ENCODE results near the gene TRIM41. TPM values are rescaled to one million over a fixed set of nuclear protein-coding genes. Genes with fewer than 3 reads are reported as not detected.

Gene TRIM41
- total and polyA plus RNA-seq, 2 of the 13 experiments (the other 11 are each of a cell fraction or from before 2014, with no cell fraction given), result 10.2 to 16.7 TPM

GRCh38 chr5:181246276-181247049 is 23.4 kb downstream of the TRIM41 start (continued):
- TF ChIP-seq ZNF687 (CRISPR knock-in tag; IDR thresholded peaks at IDR 0.05), result peak; percentile 78
- TF ChIP-seq SMAD1 (CRISPR knock-in tag; IDR thresholded peaks at IDR 0.05; ENCODE audit: borderline replicate concordance, low read depth), result 0 out of 2 replicates have a peak, but pooled peaks have one; percentile 21
- no peak; the same call in 1 of the 2 replicates for TF ChIP-seq NAIF1 (CRISPR knock-in tag; IDR thresholded peaks at IDR 0.05; ENCODE audit: borderline replicate concordance)
- no peak for TF ChIP-seq TRIM24 (CRISPR knock-in tag; IDR thresholded peaks at IDR 0.05)
- no peak for TF ChIP-seq SRSF9 (IDR thresholded peaks at IDR 0.05; ENCODE audit: borderline replicate concordance, insufficient read depth, low read depth, low read length, poor library complexity, severe bottlenecking)
- TF ChIP-seq POGK (CRISPR knock-in tag; conservative IDR thresholded peaks at IDR 0.05), result no peak
- peak; percentile 73; the same call in 1 of the 2 replicates for TF ChIP-seq THAP11 (CRISPR knock-in tag; IDR thresholded peaks at IDR 0.05)
- no peak; the same call in 1 of the 2 replicates for TF ChIP-seq ZNF337 (CRISPR knock-in tag; IDR thresholded peaks at IDR 0.05; ENCODE audit: borderline replicate concordance, low read depth)
- TF ChIP-seq, protein P1, sequence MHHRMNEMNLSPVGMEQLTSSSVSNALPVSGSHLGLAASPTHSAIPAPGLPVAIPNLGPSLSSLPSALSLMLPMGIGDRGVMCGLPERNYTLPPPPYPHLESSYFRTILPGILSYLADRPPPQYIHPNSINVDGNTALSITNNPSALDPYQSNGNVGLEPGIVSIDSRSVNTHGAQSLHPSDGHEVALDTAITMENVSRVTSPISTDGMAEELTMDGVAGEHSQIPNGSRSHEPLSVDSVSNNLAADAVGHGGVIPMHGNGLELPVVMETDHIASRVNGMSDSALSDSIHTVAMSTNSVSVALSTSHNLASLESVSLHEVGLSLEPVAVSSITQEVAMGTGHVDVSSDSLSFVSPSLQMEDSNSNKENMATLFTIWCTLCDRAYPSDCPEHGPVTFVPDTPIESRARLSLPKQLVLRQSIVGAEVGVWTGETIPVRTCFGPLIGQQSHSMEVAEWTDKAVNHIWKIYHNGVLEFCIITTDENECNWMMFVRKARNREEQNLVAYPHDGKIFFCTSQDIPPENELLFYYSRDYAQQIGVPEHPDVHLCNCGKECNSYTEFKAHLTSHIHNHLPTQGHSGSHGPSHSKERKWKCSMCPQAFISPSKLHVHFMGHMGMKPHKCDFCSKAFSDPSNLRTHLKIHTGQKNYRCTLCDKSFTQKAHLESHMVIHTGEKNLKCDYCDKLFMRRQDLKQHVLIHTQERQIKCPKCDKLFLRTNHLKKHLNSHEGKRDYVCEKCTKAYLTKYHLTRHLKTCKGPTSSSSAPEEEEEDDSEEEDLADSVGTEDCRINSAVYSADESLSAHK (CRISPR knock-in tag; IDR thresholded peaks at IDR 0.05; ENCODE audit: borderline replicate concordance), result no peak
- TF ChIP-seq ZNF569 (CRISPR knock-in tag; IDR thresholded peaks at IDR 0.05; ENCODE audit: borderline replicate concordance), result no peak
- peak; percentile 51; the same call in 1 of the 2 replicates for TF ChIP-seq ISX (CRISPR knock-in tag; conservative IDR thresholded peaks at IDR 0.05)
- TF ChIP-seq HOXD1 (CRISPR knock-in tag; IDR thresholded peaks at IDR 0.05), result 0 out of 2 replicates have a peak, but pooled peaks have one; percentile 51
- TF ChIP-seq PHF8 (CRISPR knock-in tag; IDR thresholded peaks at IDR 0.05), result peak; percentile 83
- no peak for TF ChIP-seq PAWR (CRISPR knock-in tag; IDR thresholded peaks at IDR 0.05; ENCODE audit: borderline replicate concordance)
- no peak for TF ChIP-seq ZNF589 (CRISPR knock-in tag; conservative IDR thresholded peaks at IDR 0.05)
- no peak for TF ChIP-seq PTBP1 (IDR thresholded peaks at IDR 0.05; ENCODE audit: low read depth, low read length, poor library complexity, severe bottlenecking)
